ENCODE data around the gene PDPN. TPM values are rescaled to one million over a fixed set of nuclear protein-coding genes. Genes with fewer than 3 reads are reported as not detected.

PDPN gene, protein sequence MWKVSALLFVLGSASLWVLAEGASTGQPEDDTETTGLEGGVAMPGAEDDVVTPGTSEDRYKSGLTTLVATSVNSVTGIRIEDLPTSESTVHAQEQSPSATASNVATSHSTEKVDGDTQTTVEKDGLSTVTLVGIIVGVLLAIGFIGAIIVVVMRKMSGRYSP
- 0.06 TPM in 1 of 2 replicates, not detected in the other for total RNA-seq

DNA sequence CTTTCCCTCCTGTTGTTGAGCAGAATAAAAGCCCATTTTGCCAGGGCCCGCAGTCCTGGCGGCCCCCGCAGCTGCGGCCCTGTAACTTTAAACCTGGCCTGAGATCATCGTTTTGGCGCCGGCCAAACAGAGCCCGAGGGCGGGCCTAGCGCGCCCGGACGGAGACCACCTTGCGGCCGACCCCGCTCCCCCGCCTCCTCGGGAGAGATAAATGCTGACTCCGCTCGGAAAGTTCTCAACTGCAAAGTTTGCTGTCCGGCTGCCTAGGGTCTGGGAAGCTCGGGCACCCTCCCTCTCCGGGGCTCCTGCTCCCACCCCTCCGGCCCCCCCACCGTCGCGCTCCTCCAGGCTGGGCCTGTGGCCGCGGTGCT is at the start of gene PDPN:
TSS of gene PDPN (plus strand) at position 238 of the 371 bp plus-strand sequence. CDS start 202 bp downstream, outside the sequence.

Other genes with a start within 250 kb of the PDPN start
- gene PRAMEF14, start 236.7 kb upstream of the PDPN start, total RNA-seq, result not detected in 2 replicates
- gene PRAMEF19, start 211.9 kb upstream of the PDPN start, total RNA-seq, result not detected in 2 replicates
- not detected in 2 replicates for gene PRAMEF17, start 194.2 kb upstream of the PDPN start, total RNA-seq
- gene PRAMEF20, start 173.4 kb upstream of the PDPN start, total RNA-seq, result not detected in 2 replicates
- gene LRRC38, start 69.8 kb upstream of the PDPN start, total RNA-seq, result 0.50 TPM in 1 of 2 replicates, not detected in the other
- 5.4 and 8.1 TPM in 2 replicates for gene PRDM2, start 116.4 kb downstream of the PDPN start, total RNA-seq

All from aortic smooth muscle cell (primary cell).